NB4 (cell line): ENCODE data around the gene SOX9.

Experiments used
- CTCF ChIP-seq: IDR thresholded peaks from one replicate; pipeline ENCODE4 v1.5.1; 2012; ENCODE audit warnings: low read depth, low read length
- MAX ChIP-seq: IDR thresholded peaks from 2 replicates; pipeline ENCODE4 v1.6.1; 2011; ENCODE audit warnings: low read depth, low read length
- MYC ChIP-seq: IDR thresholded peaks from 2 replicates; pipeline ENCODE4 v1.6.1; 2011; ENCODE audit warnings: low read depth, low read length
- POLR2A ChIP-seq: IDR thresholded peaks from 2 replicates; pipeline ENCODE4 v1.6.1; 2011; ENCODE audit warnings: mild to moderate bottlenecking; ENCODE audit not compliant: insufficient read length; ENCODE audit errors: extremely low read depth

- TF ChIP-seq CTCF (no peak), MAX (no peak), POLR2A (no peak), MYC (no peak)
Measured at GRCh38 chr17:72125742-72126141, 4.9 kb downstream of the SOX9 start.
